Chondrocyte (in vitro differentiated cells): ENCODE measurements around the gene ADAM11. TPM values are rescaled to one million over a fixed set of nuclear protein-coding genes. Genes with fewer than 3 reads are reported as not detected.
A peak's percentile ranks its signal among the peaks of the same experiment; 100 is the strongest.

Experiments used
- DNase-seq: peaks from one replicate; pipeline ENCODE4 v3.0.0; 2021; ENCODE audit warnings: mixed read lengths, low spot score
- H3K27ac Mint-ChIP-seq: one replicate; pipeline ENCODE4 v1.8.0; 2021; ENCODE audit warnings: mild to moderate bottlenecking, moderate library complexity, mixed read lengths; ENCODE audit not compliant: unreplicated experiment
- H3K27me3 Mint-ChIP-seq: 2 replicates; pipeline ENCODE4 v1.8.0; 2021; ENCODE audit warnings: low read depth, mixed read lengths
- H3K36me3 Mint-ChIP-seq: 2 replicates; pipeline ENCODE4 v1.8.0; 2021; ENCODE audit warnings: low read depth, mixed read lengths
- H3K4me1 Mint-ChIP-seq: 2 replicates; pipeline ENCODE4 v1.8.0; 2021; ENCODE audit warnings: low read depth, mild to moderate bottlenecking, mixed read lengths
- H3K4me3 Mint-ChIP-seq: one replicate; pipeline ENCODE4 v1.8.0; 2021; ENCODE audit warnings: mild to moderate bottlenecking, moderate library complexity, mixed read lengths; ENCODE audit not compliant: unreplicated experiment
- H3K9me3 Mint-ChIP-seq: 2 replicates; pipeline ENCODE4 v1.8.0; 2021; ENCODE audit warnings: low read depth, mixed read lengths
- CTCF ChIP-seq: fragments of 200-600 bp; sonication (generic); IDR thresholded peaks from 2 replicates; pipeline ENCODE4 v1.5.0; 2021; ENCODE audit warnings: antibody characterized with exemption, mild to moderate bottlenecking, moderate library complexity
- total RNA-seq: library from RNA; stranded (reverse); gene quantifications from 3 replicates; pipeline ENCODE4 v1.2.1, GENCODE V29; 2021

The ADAM11 gene
- total RNA-seq, 1 donor from 2014 or later, result 0.47 TPM

DNA sequence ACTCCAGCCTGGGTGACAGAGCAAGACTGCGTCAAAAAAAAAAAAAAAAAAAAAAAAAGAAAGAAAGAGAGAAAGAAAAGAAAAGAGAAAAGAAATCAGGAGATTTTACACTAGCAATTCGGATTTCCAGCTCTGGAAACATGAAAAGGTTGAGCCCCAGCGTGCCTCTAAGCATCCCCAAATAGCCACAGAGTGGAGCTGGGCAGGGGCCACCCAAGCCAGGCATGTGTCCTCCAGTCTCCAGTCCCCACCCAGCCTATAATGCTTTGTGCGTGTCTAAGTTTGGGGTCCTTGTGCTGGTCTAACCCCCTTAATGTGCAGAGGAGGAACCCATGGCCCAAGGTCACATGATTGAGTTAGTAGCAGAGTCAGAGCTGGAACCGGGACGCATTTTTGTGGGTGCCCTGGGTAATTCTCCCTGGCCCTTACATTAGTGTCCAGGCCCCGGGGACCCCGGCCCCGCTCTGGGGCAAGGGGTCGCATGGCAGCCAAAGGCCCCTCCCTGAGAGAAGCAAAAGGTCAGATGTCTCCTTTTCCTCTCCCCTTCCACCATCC, 19.9 kb downstream of the ADAM11 start:
- H3K4me1 Mint-ChIP-seq, result peaks cover 14% of the 10 kb centered on the region
- no peaks in the 10 kb centered on the region for H3K36me3 Mint-ChIP-seq
- no peak for TF ChIP-seq CTCF

GRCh38 chr17:44779211-44780025, 20.6 kb downstream of the ADAM11 start:
- Mint-ChIP-seq H3K4me1 (peaks cover 14% of the 10 kb centered on the region), H3K27me3 (no peaks in the 10 kb centered on the region), H3K36me3 (no peaks in the 10 kb centered on the region), H3K4me3 (peak overlapping the region; percentile 73), H3K9me3 (no peaks in the 10 kb centered on the region), H3K27ac (peak overlapping the region; percentile 83)
- peak; percentile 98 for TF ChIP-seq CTCF
- peak; percentile 90 for DNase-seq

More for the DNA sequence above, 19.9 kb downstream of the ADAM11 start:
- no peaks in the 10 kb centered on the region for H3K27me3 Mint-ChIP-seq
- peak overlapping the region; percentile 83 for H3K27ac Mint-ChIP-seq
- no peak overlapping the region for H3K4me3 Mint-ChIP-seq
- H3K9me3 Mint-ChIP-seq, result no peaks in the 10 kb centered on the region
- no peak for DNase-seq

DNA sequence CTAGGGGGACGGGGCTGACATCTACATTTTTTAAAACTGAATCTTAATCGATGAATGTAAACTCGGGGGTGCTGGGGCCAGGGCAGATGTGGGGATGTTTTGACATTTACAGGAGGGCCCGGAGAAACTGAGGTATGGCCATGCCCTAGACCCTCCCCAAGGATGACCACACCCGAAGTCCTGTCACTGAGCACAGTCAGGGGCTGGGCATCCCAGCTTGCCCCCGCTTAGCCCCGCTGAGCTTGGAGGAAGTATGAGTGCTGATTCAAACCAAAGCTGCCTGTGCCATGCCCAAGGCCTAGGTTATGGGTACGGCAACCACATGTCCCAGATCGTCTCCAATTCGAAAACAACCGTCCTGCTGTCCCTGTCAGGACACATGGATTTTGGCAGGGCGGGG, 21.4 kb downstream of the ADAM11 start:
- H3K4me1 Mint-ChIP-seq, result peaks cover 11% of the 10 kb centered on the region
- no peak for TF ChIP-seq CTCF
- no peak overlapping the region for H3K4me3 Mint-ChIP-seq
- H3K36me3 Mint-ChIP-seq, result no peaks in the 10 kb centered on the region
- H3K27ac Mint-ChIP-seq, result no peak overlapping the region
- no peaks in the 10 kb centered on the region for H3K9me3 Mint-ChIP-seq
- DNase-seq, result peak; percentile 41
- H3K27me3 Mint-ChIP-seq, result no peaks in the 10 kb centered on the region

DNA sequence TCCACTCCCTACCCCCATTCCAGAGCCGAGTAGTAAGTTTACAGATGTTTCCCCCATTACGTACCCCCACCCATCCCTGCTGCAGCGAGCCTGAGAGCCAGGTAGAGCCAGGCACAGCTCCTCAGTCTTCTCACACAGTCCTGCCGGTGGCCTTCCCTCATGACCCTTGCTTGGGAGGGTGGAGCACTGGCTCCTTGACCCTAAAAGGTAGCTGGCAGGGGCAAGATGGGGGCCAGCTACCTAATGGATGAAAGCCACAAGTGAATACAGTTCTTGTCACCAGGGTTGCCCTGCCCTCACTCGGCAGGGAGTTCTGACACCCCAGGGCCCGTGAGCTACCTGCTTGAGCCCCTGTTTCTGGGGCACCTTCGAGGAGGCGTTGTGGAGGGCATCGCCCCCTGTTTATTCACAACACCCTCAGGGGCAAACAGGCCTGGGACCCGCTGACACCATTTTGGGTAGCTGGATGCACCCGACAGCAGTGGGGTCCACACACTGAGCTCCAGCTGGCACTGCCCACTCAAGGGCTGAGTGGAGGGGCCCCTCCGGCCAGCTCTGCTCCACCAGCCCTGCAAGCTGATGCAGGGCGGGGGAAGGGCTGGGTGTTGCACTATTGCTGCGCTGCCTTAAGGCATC, 22.2 kb downstream of the ADAM11 start:
- Mint-ChIP-seq H3K4me3 (no peak overlapping the region), H3K9me3 (no peaks in the 10 kb centered on the region), H3K4me1 (peaks cover 9% of the 10 kb centered on the region), H3K27me3 (no peaks in the 10 kb centered on the region), H3K27ac (no peak overlapping the region), H3K36me3 (no peaks in the 10 kb centered on the region)
- TF ChIP-seq CTCF, result no peak
- DNase-seq, result peak; percentile 76

DNA sequence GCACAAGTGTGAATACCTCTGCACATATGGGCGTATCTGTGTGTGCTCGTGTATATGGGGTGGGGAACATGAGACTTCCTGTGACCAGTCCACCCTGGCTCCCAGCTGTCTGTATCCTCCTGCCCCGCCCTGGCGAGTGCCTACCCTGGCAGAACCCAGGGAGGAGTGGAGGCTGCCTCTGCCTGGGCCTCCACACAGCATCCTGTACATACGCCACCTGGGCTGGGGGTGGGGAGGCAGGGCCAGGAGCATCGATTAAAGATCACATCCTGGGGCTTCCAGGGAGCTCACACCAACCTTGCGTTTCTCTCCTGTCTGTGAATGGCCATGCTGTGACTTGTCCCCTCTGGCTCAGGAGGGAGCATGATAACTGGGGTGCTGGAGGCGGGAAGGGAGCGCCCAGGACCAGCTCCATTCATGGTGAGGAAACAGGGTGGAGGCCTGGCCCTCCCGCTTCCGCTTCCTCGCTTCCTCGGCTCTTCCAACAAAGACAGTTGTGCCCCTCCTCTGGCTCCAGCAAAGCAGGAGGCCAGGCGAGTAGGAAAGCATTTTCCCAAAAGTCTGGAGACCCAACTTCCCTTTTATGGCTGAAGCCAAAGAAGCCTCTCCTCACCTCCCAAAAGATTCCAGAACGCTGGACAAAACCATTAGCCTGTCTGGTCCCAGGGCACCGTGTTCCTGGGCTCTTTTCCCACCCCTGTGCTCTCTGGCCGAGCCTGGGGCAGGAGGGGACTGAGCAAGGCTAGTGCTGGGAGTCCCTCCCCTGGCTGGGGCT, 22.9 kb downstream of the ADAM11 start:
- no peak for TF ChIP-seq CTCF
- Mint-ChIP-seq H3K27ac (no peak overlapping the region), H3K36me3 (no peaks in the 10 kb centered on the region), H3K27me3 (no peaks in the 10 kb centered on the region), H3K4me1 (peaks cover 8% of the 10 kb centered on the region), H3K4me3 (no peak overlapping the region), H3K9me3 (no peaks in the 10 kb centered on the region)
- DNase-seq, result peak; percentile 74
